HEK293 (cell line): Measurements from ENCODE around the gene CYREN.

Source experiments
- GFI1B ChIP-seq: fragments of 450-650 bp; formaldehyde crosslinking; IDR thresholded peaks from 2 replicates; pipeline ENCODE4 v1.5.1; 2016; ENCODE audit warnings: missing biosample characterization, missing genetic modification characterization
- KLF16 ChIP-seq: fragments of 450-650 bp; formaldehyde crosslinking; IDR thresholded peaks from 2 replicates; pipeline ENCODE4 v1.5.1; 2017; ENCODE audit warnings: missing biosample characterization, missing genetic modification characterization
- TRIM28 ChIP-seq: IDR thresholded peaks from 2 replicates; pipeline ENCODE4 v1.6.1; 2011; ENCODE audit warnings: low read length, control low read depth, borderline replicate concordance
- ZBTB7A ChIP-seq: fragments of 450-650 bp; formaldehyde crosslinking; IDR thresholded peaks from 2 replicates; pipeline ENCODE4 v1.5.1; 2016; ENCODE audit warnings: low read depth, missing biosample characterization, missing genetic modification characterization
- ZNF121 ChIP-seq: fragments of 450-650 bp; formaldehyde crosslinking; IDR thresholded peaks from 2 replicates; pipeline ENCODE4 v1.5.1; 2016; ENCODE audit warnings: missing biosample characterization, missing genetic modification characterization
- TF ChIP-seq, protein P1 (sequence below): fragments of 450-650 bp; formaldehyde crosslinking; IDR thresholded peaks from 2 replicates; pipeline ENCODE4 v1.5.1; 2016; ENCODE audit warnings: missing biosample characterization, missing genetic modification characterization
- TF ChIP-seq, protein P2 (sequence below): fragments of 450-650 bp; formaldehyde crosslinking; IDR thresholded peaks from 2 replicates; pipeline ENCODE4 v1.5.1; 2016; ENCODE audit warnings: missing biosample characterization, missing genetic modification characterization
- TF ChIP-seq, protein P3 (sequence below): fragments of 450-650 bp; formaldehyde crosslinking; IDR thresholded peaks from 2 replicates; pipeline ENCODE4 v1.5.1; 2016; ENCODE audit warnings: missing biosample characterization, missing genetic modification characterization

DNA sequence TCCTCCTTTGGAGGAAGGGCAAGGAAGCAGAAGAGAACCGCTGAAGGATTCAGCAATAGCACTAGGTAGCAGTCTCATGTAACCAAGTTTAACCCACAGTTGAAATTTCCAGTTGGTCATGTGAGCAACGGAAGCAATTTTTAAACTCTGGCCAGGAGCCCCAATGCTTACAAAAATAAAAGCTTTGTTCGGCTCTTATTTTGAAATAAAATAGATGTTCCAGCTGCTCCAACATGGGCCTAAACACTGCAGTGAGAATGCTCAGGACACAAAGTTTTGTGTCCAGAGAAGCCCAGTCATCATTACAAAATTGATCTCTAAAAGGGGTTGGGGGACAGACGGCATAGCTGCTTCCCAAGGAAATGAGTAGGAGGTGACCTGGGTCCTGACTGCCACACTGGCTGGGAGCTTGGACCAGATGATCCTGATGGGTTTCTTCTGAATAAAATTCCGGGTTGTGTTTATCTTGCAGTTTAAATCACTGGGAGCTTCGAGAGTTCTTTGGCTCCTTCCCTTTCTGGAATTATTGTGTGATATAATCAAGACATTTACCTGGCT is 23.1 kb downstream of the CYREN start:
- no peak for TF ChIP-seq KLF16
- no peak for TF ChIP-seq ZBTB7A (tag by site-specific recombination)
- TF ChIP-seq, protein P1, sequence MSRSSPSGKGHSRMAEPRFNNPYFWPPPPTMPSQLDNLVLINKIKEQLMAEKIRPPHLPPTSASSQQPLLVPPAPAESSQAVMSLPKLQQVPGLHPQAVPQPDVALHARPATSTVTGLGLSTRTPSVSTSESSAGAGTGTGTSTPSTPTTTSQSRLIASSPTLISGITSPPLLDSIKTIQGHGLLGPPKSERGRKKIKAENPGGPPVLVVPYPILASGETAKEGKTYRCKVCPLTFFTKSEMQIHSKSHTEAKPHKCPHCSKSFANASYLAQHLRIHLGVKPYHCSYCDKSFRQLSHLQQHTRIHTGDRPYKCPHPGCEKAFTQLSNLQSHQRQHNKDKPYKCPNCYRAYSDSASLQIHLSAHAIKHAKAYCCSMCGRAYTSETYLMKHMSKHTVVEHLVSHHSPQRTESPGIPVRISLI (tag by site-specific recombination): no peak
- TF ChIP-seq, protein P2, sequence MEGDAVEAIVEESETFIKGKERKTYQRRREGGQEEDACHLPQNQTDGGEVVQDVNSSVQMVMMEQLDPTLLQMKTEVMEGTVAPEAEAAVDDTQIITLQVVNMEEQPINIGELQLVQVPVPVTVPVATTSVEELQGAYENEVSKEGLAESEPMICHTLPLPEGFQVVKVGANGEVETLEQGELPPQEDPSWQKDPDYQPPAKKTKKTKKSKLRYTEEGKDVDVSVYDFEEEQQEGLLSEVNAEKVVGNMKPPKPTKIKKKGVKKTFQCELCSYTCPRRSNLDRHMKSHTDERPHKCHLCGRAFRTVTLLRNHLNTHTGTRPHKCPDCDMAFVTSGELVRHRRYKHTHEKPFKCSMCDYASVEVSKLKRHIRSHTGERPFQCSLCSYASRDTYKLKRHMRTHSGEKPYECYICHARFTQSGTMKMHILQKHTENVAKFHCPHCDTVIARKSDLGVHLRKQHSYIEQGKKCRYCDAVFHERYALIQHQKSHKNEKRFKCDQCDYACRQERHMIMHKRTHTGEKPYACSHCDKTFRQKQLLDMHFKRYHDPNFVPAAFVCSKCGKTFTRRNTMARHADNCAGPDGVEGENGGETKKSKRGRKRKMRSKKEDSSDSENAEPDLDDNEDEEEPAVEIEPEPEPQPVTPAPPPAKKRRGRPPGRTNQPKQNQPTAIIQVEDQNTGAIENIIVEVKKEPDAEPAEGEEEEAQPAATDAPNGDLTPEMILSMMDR (tag by site-specific recombination): no peak
- TF ChIP-seq, protein P3, sequence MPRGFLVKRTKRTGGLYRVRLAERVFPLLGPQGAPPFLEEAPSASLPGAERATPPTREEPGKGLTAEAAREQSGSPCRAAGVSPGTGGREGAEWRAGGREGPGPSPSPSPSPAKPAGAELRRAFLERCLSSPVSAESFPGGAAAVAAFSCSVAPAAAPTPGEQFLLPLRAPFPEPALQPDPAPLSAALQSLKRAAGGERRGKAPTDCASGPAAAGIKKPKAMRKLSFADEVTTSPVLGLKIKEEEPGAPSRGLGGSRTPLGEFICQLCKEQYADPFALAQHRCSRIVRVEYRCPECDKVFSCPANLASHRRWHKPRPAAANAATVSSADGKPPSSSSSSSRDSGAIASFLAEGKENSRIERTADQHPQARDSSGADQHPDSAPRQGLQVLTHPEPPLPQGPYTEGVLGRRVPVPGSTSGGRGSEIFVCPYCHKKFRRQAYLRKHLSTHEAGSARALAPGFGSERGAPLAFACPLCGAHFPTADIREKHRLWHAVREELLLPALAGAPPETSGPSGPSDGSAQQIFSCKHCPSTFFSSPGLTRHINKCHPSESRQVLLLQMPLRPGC: no peak
- no peak for TF ChIP-seq GFI1B (tag by site-specific recombination)
- TF ChIP-seq ZNF121: no peak
- TF ChIP-seq TRIM28: no peak
